ENCODE measurements around the gene SNX27.

Gene SNX27

DNA sequence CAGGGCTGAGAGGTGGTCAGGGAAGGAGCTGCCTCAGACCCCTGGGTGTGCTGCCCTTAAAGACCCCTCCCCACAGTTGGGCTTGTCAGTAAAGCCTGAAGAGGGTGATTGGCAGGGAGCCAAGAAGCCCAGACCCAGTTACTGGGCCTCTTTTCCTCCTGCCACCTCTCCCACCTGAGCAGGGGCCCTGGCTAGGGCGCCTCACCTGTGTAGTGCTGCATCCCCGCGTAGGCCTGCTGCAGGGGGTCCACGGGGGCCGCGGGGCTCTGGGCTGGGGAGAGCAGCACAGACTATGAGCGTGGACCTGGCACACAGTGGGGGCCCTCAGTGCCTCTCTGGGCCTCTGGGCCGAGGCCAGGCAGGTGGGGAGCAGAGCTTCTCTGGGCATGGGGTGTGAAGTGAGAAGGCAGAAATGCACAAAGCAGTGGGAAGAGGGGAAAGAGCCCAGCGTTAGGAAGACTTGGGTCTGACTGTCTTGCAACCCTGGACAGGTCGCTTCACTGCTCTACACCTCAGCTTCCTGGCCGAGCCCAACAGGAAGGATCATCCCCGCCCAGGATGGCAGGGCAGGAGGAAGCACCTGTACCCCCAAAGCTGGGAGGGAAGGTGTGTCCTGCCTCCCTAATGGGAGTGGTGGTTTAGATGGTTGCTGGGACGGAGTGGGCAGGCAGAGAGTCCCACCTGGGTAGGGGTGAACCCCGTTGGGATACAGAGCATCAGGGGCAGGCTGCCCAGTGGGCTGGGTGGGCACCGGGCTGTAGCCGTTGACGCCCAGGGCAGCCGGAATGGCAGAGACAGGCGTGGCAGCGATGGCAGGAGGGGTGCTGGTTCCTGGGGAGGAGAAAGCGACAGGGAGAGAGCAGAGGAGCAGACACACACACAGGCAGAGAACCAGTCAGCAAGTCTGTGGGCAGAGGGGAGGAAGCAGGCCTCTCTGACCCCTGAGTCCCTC, 94.9 kb downstream of the SNX27 start:
- no peak for DNase-seq

DNA sequence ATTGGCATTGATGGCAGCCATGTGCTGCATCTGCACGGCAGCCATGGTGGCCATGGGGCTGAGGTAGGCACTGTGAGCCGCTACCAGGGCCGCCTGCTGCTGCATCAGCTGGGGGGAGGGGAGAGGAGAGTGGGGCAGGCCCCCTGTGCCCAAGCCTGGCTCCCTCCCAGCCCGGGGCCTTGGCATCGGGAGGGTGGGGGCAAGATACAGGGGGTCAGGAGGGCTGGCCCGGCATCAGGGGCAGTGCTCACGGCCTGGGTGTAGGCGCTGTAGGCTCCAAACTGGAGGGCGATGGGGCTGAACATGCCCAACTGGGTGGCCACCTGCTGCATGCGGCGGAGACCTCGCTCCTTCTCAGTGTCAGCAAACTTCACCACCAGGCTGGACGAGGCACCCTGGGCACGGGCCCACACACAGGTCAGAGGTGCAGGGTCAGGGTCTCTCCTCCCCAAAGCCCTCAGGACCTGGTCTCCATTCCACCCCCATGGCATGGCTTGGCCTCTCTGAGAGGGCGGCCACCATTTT, 95.8 kb downstream of the SNX27 start:
- DNase-seq, result no peak

DNA sequence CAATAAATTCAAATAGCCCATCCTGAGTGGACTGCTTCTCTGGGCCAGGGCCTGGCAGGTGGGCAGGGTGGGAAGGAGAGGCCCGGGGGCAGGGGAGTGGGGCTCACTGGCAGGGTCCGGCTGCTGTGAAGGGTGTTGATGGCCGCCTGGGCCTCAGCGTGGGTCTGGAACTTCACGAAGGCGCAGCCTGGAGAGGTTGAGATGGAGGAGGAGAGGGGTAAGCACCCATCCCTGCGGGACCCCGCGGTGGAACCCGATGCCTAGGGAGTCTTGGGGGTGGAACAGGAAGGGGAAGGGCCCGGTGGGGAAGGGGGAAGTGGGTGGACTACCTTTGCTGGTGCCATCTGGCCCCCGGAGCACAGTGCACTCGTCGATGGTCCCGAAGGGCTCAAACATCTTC, 97.0 kb downstream of the SNX27 start:
- no peak for DNase-seq

DNA sequence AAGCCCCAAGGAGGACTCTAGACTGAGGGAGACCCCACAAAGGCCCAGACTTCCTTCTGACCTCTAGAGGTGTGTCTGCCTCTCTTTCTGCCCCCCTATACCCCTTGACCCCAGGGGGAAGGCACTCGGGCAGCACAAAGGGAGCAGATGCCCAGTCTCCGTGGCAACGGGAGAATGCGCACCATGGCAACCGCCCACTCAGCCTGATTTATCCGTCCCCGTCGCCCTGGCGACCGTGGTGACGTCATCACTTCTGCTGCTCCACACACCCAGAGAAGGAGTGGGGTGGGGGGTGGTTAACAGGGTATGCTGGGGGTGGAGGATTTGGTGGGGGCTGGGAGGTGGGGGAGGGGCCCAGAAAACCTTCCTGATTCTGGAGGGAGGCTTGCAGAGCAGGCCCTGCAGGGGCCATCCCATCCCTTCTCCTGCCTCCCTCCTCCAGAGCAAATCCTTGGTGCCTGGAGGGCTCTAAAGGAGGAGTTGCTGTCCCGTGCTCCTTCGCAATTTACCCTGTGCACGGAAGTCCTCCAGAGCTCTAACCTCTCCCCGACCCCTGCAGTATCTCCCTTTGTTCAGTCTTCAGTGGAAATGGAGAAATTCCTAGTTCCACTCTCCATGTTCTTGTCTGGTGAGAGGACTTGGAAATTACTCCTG, 98.5 kb downstream of the SNX27 start:
- DNase-seq, result peak; percentile 39 to 59

DNA sequence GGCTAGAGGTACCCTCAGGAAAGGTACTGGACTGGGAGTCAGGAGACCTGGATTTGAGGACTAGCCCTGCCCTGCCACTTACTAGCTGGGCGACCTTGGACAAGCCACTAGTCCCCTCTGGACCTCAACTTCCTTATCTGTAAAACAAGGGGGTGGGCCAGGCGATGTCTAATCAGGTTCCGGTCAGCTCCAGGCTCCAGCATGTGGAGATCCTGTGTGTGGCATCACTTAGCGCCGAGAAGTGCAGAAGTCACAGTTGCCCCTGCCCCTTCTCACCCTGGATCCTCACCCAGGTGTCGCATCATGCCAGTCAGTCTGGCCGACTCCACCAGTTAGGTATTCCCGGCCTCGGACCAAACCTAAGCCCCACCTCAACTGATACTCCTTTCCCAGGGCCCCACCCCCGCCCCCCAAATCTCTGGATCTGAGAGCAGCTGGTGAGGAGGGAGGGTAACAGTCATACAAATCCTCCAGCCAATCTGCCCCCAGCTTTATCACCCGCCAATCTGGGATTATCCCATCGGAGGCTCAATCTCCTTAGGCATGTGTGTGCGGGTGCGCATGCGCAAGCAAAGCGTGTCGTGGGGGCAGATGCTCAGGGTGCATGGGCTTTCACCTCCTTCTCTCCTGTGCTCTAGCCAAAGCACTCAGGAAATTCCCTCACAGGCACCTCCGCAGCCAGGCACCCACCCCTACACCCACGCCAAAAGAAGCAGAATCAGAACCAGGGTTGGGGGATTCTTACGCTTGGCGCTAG, 99.4 kb downstream of the SNX27 start:
- no peak for DNase-seq

DNA sequence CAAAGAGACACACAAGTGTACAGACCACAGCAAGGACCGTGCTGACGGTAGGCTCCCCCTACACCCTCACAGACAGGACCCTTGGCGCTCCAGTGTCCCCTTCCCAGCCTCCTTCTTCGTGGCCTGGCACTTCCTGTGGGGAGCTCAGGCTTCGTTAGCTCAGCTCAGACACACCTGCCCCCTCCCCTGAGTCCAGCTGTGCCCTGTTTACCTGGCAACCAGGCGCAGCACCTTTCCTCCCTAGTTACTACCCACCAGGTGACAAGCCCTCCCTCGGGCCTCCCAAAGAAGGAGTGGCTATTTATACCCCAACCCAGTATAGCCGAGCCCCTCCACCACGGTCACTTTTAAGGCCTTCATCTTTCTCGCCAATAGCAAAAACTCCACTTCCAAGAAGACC, 100.1 kb downstream of the SNX27 start:
- no peak for DNase-seq

DNA sequence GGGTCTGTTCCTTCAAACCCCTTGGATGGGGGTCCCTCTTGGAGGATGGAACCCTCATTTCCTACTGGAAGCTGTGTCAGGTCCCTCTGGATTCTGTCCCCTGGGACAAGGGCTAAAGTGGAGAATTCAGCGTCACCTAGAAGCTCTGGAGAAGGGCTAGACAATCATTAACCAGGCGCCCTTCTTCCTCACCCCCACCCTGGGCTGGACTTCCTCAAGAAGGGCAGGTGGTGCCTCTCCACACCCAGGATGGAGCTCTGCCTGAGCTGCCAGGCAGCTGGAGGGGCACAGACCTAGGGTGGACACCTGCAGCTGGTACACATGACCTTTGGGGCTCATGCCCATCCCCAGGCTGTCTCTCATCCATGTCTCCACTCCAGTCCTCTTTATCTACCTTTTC, 101.2 kb downstream of the SNX27 start:
- DNase-seq, result no peak

DNA sequence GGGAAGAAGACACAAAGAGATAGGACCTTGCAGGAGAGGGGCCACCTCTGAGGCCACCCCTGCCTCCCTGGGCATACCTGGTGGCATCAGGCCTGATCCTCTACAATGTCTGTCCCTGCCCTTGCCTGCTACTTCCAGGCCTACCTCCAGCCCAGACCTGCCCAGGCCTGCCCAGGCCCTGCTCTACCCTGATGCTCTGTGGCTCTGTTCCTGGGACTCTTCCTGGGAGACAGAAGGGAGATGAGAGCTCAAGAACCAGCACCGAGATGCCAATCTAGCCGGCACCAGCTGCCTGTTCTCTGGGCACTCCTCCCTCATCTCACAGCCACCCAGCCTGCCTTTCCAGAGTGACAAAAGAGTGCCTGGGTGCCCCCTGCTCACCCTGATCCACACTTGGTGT, 102.0 kb downstream of the SNX27 start:
- DNase-seq, result no peak

DNA sequence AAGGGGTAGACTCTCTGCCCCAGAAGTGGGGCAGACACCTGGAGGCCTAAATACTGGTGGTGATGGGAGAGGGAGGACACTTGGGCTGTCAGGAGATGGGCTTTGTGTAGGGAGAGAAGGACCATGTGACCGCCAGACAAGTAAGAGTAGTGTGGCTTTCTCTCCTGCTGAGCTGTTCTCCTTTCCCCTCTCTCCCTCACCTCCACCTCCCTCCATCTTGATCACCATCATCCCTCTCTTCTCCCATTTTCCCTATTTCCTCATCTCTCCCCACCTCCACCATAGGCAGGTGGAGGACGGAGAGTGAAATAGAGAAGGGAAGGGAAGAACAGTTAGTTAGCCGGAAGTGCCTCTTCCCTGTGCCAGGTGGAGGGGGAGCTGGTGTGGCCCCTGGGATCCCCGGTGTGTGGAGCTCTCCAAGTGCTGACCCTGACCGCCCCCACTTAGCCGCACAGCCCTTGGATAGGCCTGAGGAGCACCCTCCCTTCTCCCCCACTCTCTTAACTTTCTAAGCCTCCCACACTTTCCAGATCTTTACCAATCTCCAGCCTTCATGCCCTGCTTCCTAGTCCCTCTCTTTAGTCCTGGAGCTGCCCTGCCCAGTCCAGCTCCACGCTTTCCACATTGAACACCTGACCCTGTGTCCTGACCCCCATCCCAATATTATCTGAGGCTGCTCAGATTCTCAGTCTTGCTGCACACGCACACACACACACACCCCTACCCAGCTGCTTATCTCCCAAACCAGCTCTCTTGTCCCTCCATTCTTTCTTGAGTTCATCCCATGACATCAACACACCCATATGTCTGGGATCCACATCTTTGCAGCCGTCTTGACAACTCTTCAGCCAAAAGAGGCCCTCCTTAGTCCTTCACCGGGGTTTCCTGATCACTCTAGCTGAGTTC, 103.2 kb downstream of the SNX27 start:
- no peak for DNase-seq

DNA sequence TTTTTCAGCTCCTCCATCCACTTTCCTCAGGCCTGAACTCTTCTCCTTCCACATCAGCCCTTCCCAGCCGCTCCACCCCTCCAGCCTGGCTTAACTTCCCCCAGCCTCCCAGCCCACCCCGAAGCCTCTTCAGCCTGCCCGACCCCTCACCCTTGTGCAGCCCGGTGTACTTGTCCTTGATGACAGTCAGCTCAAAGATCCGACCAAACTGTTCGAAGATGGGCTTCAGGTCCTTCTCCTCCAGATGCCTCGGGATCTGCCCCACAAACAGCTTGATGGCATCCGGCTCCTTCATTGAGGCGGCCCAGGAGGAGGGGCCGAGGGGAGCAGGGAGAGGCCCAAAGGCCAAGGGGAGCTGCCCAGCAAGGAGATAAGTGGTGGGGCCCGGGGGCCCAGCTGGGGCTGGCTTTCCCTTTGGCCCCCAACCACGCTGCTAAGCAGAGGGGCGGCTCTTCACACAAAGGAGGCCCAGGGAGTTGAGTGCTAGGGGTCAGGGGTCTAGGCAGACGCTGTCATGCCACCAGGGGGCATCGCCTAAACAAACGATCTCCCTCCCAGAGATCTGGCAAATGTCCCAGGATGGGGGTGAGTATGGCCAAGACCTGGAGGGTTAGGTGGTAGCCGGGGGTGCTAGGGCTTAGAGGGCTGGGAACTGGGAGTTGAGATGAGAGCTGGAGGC, 104.0 kb downstream of the SNX27 start:
- DNase-seq, result no peak

DNA sequence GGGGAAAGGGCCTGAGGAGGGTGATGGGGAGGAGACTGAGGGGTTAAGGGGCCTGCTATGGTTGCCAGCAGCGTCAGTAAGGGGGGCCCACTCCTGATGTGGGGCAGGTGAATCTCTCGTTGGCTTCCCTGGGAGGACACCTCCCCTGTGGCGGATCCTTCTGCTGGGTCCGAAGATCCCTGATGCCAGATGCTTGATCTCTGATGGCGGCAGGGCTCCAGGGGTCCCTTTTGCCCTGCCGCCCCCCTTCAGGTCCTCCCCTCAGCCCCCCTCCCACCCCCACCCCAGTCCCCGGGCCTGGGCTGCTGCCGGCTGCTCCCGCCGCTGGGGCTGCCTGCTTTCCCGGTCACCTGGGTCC, 104.5 kb downstream of the SNX27 start:
- no peak for DNase-seq

DNA sequence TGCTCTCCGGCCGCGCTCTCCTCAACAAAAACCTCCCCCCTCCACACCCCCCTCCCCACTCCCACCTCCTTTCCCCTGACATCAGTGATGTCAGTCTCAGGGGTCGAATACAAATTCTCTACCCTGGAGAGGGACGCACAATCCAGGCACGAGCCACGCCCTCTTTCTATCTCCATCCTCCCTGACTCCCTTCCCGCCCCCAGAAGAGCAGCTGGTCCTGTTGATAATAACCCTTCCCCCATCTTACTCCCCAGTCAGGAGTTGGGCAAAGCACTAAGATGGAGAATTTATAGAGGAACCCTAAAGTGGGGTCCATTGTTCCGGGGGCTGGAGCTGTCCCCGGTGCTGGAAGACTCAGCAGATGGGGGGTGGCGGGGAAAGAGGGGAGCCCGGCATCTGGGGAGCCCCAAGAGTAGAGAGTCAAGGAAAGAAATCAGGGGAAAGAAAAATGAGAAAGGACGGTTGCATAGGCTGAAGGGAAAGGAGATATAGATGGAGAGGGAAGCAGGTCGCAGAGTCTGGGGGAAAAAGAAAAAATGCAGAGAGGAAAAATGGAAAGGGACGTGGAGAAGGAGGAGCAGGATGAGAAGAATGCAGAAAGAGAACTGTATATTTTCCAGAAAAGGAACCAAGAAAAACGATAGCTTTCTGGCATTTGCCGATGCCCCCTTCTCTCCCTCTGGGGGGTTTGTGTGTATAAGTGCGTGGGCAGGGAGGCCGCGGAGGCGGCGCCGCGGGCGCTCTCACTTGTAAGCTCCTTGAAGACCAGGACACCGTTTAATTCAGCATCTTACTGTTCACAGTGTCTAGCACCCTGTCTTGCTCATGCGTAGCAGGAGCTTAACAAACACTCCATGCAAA, 105.2 kb downstream of the SNX27 start, which contains the start of gene CELF3:
Gene CELF3 (minus strand): TSS at position 33 of the 861 bp plus-strand sequence. CDS start 783 bp downstream, outside the sequence.
- DNase-seq, result no peak

DNA sequence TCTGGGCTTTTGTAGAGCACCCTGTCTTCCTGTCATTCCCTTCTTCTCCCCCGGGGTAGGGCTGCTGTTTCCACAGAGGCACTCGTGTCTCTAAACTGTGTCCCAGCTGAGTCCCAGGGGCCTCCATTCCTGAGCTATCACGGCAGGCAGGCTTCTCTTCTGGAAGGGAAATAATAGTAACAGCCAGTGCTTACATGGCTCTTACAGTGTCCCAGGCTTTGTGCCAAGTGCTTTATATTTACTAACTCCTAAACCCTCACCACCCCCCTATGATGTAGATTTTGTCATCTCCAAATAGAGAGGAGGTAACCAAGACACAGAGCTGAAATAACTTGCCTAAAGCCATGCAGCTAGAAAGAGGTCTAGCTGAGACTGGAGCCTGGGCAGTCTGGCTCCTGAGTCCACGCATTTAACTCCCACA, 106.2 kb downstream of the SNX27 start:
- no peak for DNase-seq

DNA sequence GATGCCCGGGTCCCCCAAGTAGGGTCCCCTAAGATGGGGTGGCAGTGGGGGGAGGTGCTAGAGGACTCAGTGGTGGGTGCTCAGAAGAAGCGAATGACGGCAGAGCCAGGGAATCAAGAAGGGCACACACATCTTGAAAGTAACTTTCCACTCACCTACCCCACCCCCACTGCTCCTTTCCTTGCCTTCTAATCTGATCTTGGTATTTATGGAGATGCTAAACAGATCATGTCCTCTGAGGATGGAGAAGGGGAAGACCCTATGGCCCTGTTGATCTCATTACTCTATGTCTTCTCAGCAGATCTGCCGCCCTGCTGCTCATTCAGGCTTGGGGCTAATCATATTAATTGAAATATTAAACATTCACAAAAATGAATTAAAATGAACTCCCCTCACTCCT, 106.8 kb downstream of the SNX27 start:
- DNase-seq, result no peak

DNA sequence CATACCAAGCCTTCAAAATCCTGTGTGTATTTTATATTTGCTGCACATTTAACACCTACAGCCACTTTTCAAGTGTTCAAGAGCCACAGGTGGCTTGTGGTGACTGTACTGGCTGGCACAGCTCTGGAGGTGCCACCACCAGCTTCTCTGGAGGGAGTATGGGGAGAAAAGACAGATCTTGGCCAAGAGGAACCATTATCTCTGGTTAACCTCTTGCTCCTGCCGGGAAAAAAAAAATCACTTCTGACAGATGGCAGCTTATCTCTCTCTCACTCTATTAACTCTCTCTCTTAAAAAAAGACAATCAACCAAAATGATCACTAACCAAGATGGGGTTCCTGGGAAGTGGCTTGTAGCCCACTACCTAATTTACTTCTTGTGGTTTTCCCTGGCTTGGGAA, 108.3 kb downstream of the SNX27 start:
- no peak for DNase-seq

DNA sequence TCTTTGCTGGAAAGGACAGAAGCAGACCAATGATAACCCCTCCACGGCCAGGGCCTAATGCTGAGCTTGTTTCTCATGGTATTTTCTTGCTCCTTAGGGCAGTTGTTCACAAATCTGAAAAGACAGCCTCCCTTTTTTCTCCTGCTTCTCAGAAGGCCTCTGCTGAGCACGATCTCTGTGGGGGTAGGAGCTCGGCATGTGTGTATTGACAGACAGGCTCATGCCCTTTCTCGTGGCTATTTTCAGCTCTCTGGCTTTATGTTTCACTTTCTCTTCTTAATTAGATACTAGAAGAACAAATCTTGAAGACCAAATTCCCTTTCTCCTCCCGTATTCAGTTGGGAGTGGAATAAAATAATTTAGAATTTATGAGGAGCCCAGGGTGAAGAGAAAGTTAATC, 108.7 kb downstream of the SNX27 start:
- no peak for DNase-seq

DNA sequence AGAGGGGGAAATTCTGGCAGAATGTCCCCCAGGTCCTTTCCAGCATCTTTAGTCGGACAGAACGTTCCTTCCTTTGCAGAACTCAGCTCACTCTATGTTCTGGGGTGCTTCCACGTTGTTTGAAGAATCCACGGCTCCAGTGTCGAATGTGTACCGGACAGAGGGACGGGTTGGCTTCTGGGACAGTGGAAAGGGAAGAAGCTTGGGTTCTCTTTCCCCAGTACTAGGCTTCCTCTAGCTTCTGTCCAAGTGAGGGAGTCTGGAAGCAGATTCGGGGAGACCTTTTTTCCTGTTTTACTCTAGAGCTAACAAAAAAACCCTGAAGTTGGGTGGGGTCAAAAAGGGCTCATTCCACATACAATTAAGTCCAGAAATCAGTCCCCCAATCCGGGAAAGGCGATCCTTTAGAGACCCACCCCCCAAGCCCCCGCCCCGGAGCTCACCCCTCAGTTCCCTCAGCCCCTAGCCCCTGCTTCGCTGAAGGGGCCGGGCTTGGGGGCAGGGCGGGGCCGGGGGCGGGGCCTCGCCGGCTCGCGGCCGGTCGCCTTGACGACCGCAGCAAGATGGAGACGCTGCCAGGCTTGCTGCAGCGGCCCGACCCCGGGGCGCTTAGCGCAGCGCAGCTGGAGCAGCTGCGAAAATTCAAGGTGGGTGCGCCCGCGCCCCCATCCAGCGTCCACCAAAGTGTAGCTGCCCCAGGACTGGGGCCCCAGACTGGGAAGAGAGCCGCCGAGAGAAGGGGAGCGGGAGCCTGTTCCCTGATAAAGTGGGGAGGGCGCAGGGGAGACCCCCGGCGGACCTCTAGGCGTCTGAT, 109.3 kb downstream of the SNX27 start, which contains the start of gene RIIAD1:
Gene RIIAD1 (plus strand): TSS at position 549 of the 814 bp plus-strand sequence. CDS start 15 bp downstream, at position 564.
- peak; percentile 34 to 39 for DNase-seq

DNA sequence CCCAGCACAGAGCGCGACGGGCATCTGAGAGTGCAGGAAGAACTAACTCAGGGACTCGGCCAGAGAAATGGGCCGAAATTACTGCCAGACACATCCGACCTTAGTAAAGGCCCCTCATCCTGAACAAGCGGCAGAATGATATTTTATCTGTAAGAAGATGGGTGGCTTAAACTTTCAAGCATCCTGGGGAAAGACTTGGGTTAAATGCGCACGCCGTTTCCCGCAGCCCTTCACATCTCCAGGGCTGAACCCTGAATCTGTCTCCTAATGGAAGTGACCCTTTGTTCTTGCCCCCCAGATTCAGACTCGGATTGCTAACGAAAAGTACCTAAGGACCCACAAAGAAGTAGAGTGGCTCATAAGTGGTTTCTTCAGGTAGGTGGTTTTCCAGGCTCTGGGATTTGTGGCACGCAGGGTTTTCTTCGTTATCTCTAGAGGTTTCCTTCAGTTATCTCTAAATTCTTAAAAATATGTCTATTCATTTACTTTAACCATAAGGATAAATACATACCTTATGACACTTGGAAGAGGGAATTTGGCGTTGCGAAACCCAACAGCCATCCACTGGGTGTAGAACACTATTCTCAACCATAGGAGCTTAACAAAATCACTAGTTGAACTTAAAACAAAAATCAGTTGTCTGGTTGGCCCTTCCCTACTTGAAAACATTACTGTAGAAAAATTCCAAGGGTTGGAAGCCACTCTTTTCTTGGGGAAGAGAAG, 110.1 kb downstream of the SNX27 start:
- DNase-seq, result no peak
